Measurements from ENCODE around the gene SEMA3D.

DNA sequence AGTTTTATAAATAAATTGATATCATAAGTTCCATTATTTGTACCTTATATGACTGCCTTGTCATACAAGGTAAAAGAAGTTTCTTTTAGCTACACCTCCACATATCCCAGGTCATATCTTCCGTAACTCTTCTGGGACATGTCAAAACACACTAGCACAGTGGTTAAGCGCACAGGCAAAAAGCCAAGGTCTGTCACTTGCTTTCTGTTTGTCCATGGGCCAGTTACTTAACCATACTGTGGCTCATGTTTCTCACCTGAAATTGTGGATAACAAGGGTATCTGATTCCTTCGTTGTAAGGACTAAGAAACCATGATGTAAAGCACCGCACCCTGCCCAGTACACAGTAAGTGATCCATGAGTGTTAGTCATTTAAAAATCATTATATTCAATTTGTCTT lies 56.2 kb downstream of the SEMA3D start:
- TF ChIP-seq, protein P1, sequence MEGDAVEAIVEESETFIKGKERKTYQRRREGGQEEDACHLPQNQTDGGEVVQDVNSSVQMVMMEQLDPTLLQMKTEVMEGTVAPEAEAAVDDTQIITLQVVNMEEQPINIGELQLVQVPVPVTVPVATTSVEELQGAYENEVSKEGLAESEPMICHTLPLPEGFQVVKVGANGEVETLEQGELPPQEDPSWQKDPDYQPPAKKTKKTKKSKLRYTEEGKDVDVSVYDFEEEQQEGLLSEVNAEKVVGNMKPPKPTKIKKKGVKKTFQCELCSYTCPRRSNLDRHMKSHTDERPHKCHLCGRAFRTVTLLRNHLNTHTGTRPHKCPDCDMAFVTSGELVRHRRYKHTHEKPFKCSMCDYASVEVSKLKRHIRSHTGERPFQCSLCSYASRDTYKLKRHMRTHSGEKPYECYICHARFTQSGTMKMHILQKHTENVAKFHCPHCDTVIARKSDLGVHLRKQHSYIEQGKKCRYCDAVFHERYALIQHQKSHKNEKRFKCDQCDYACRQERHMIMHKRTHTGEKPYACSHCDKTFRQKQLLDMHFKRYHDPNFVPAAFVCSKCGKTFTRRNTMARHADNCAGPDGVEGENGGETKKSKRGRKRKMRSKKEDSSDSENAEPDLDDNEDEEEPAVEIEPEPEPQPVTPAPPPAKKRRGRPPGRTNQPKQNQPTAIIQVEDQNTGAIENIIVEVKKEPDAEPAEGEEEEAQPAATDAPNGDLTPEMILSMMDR (IDR thresholded peaks at IDR 0.05), result no peak
- TF ChIP-seq POLR2A (IDR thresholded peaks at IDR 0.05), result no peak
